Neural cell (in vitro differentiated cells): Measurements from ENCODE around the gene RDX.
"Not testable (repeated sequence)": the region's sequence is repeated elsewhere in the genome, so short reads cannot be mapped to it uniquely, and the experiment has no call there.

Experiments used
- EP300 ChIP-seq: fragments of 450-650 bp; conservative IDR thresholded peaks from 2 replicates; pipeline ENCODE4 v1.6.1; 2014; ENCODE audit warnings: antibody characterized with exemption, mild to moderate bottlenecking, moderate library complexity; ENCODE audit not compliant: poor library complexity, severe bottlenecking
- EZH2 ChIP-seq: fragments of 200-600, 300-800 bp; shearing (Covaris generic), sonication (generic); IDR thresholded peaks from 2 replicates; pipeline ENCODE4 v1.6.1; 2014; ENCODE audit warnings: antibody characterized with exemption, low read length, borderline replicate concordance, mild to moderate bottlenecking; ENCODE audit not compliant: insufficient read depth, poor library complexity, severe bottlenecking
- POLR2AphosphoS5 ChIP-seq: IDR thresholded peaks from 2 replicates; pipeline ENCODE4 v1.6.1; 2012
- TF ChIP-seq, protein P1 (sequence below): fragments of 450-650 bp; IDR thresholded peaks from 2 replicates; pipeline ENCODE4 v1.5.1; 2014; ENCODE audit warnings: antibody characterized with exemption, mild to moderate bottlenecking, moderate library complexity; ENCODE audit not compliant: poor library complexity, severe bottlenecking

DNA sequence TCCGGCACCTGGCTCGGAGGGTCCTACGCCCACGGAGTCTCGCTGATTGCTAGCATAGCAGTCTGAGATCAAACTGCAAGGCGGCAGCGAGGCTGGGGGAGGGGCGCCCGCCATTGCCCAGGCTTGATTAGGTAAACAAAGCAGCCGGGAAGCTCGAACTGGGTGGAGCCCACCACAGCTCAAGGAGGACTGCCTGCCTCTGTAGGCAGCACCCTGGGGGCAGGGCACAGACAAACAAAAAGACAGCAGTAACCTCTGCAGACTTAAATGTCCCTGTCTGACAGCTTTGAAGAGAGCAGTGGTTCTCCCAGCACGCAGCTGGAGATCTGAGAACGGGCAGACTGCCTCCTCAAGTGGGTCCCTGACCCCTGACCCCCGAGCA is 87.1 kb downstream of the RDX start:
- TF ChIP-seq POLR2AphosphoS5, EP300, EZH2: not testable (repeated sequence)
- TF ChIP-seq, protein P1, sequence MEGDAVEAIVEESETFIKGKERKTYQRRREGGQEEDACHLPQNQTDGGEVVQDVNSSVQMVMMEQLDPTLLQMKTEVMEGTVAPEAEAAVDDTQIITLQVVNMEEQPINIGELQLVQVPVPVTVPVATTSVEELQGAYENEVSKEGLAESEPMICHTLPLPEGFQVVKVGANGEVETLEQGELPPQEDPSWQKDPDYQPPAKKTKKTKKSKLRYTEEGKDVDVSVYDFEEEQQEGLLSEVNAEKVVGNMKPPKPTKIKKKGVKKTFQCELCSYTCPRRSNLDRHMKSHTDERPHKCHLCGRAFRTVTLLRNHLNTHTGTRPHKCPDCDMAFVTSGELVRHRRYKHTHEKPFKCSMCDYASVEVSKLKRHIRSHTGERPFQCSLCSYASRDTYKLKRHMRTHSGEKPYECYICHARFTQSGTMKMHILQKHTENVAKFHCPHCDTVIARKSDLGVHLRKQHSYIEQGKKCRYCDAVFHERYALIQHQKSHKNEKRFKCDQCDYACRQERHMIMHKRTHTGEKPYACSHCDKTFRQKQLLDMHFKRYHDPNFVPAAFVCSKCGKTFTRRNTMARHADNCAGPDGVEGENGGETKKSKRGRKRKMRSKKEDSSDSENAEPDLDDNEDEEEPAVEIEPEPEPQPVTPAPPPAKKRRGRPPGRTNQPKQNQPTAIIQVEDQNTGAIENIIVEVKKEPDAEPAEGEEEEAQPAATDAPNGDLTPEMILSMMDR: not testable (repeated sequence)
